GM12865 (cell line): ENCODE measurements around the gene DNASE1L2.

Experiments used
- DNase-seq: peaks from one replicate; pipeline ENCODE4 v3.0.0; 2010; ENCODE audit warnings: low read depth
- H3K4me3 ChIP-seq: 2 replicates; pipeline ENCODE4 v1.5.1; 2011; ENCODE audit warnings: mild to moderate bottlenecking, low read depth, low read length, control low read depth
- CTCF ChIP-seq: IDR thresholded peaks from 2 replicates; pipeline ENCODE4 v1.5.1; 2011; ENCODE audit warnings: low read length, control low read depth, low read depth, inconsistent platforms; ENCODE audit not compliant: insufficient read depth; ENCODE audit errors: missing control alignments

DNASE1L2 gene

GRCh38 chr16:2286550-2286949 is 50.3 kb downstream of the DNASE1L2 start:
- TF ChIP-seq CTCF = no peak
- no peak for DNase-seq
- H3K4me3 ChIP-seq = no peak overlapping the region

- no peak for TF ChIP-seq CTCF
- DNase-seq = no peak
- H3K4me3 ChIP-seq = no peak overlapping the region
These were observed 51.8 kb downstream of the DNASE1L2 start for GRCh38 chr16:2287916-2288547.
